Measurements from ENCODE around the gene SIPA1L3.

- TF ChIP-seq ZMAT5 (CRISPR knock-in tag; IDR thresholded peaks at IDR 0.05; ENCODE audit: borderline replicate concordance, low read depth): no peak
- TF ChIP-seq BCL3 (CRISPR knock-in tag; IDR thresholded peaks at IDR 0.05): no peak
- no peak for TF ChIP-seq ZC3H4 (CRISPR knock-in tag; IDR thresholded peaks at IDR 0.05; ENCODE audit: borderline replicate concordance)
- no peak for TF ChIP-seq POLR2A (IDR thresholded peaks at IDR 0.05; ENCODE audit: insufficient read depth in 1 of 2, low read depth in 2 of 2, low read length in 2 of 2)
- TF ChIP-seq, protein P1, sequence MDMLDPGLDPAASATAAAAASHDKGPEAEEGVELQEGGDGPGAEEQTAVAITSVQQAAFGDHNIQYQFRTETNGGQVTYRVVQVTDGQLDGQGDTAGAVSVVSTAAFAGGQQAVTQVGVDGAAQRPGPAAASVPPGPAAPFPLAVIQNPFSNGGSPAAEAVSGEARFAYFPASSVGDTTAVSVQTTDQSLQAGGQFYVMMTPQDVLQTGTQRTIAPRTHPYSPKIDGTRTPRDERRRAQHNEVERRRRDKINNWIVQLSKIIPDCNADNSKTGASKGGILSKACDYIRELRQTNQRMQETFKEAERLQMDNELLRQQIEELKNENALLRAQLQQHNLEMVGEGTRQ (IDR thresholded peaks at IDR 0.05; ENCODE audit: low read depth, low read length): no peak
- TF ChIP-seq, protein P1 (CRISPR knock-in tag; IDR thresholded peaks at IDR 0.05; ENCODE audit: borderline replicate concordance): no peak
- TF ChIP-seq ZNF275 (CRISPR knock-in tag; IDR thresholded peaks at IDR 0.05; ENCODE audit: borderline replicate concordance): no peak
- TF ChIP-seq, protein P2, sequence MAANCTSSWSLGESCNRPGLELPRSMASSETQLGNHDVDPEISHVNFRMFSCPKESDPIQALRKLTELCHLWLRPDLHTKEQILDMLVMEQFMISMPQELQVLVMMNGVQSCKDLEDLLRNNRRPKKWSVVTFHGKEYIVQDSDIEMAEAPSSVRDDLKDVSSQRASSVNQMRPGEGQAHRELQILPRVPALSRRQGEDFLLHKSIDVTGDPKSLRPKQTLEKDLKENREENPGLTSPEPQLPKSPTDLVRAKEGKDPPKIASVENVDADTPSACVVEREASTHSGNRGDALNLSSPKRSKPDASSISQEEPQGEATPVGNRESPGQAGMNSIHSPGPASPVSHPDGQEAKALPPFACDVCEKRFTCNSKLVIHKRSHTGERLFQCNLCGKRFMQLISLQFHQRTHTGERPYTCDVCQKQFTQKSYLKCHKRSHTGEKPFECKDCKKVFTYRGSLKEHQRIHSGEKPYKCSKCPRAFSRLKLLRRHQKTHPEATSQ (CRISPR knock-in tag; IDR thresholded peaks at IDR 0.05; ENCODE audit: borderline replicate concordance): no peak
- TF ChIP-seq RNF2 (conservative IDR thresholded peaks at IDR 0.05; ENCODE audit: low read depth): no peak
- no peak for TF ChIP-seq ZNF761 (CRISPR knock-in tag; conservative IDR thresholded peaks at IDR 0.05)
- no peak for TF ChIP-seq CTCF (CRISPR knock-in tag; IDR thresholded peaks at IDR 0.05)
- TF ChIP-seq EZH2 (conservative IDR thresholded peaks at IDR 0.05; ENCODE audit: low read depth, low read length): no peak
Measured at GRCh38 chr19:37988758-37989635, 82.0 kb downstream of the SIPA1L3 start.
